Loucy (cell line): ENCODE measurements around the gene PDE10A.

ENCODE experiments used
- EZH2phosphoT487 ChIP-seq: fragments of 200-600 bp; IDR thresholded peaks from 2 replicates; pipeline ENCODE4 v1.6.1; 2018; ENCODE audit warnings: antibody characterized with exemption, mild to moderate bottlenecking, moderate library complexity, borderline replicate concordance
- TF ChIP-seq, protein P1 (sequence below): fragments of 200-600 bp; sonication (generic); conservative IDR thresholded peaks from 2 replicates; pipeline ENCODE4 v1.5.1; 2014; ENCODE audit warnings: mild to moderate bottlenecking, antibody characterized with exemption, low read length

DNA sequence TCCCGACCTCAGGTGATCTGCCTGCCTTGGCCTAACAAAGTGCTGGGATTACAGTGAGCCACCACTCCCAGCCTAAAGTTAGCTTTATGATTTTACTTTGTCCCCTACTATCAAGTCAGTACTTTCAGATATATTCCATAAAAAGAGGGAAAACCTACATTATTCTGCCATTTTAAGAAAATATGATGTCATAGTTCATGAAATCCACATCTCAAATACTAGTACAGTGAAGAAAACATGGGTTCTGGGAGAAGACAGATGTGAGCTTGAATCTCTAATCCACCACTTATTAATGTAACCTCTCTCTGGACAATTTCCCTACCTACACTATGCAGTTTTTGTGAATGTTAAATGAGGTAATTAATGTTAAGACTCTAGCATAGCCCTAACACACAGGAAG is 74.5 kb downstream of the PDE10A start:
- TF ChIP-seq, protein P1, sequence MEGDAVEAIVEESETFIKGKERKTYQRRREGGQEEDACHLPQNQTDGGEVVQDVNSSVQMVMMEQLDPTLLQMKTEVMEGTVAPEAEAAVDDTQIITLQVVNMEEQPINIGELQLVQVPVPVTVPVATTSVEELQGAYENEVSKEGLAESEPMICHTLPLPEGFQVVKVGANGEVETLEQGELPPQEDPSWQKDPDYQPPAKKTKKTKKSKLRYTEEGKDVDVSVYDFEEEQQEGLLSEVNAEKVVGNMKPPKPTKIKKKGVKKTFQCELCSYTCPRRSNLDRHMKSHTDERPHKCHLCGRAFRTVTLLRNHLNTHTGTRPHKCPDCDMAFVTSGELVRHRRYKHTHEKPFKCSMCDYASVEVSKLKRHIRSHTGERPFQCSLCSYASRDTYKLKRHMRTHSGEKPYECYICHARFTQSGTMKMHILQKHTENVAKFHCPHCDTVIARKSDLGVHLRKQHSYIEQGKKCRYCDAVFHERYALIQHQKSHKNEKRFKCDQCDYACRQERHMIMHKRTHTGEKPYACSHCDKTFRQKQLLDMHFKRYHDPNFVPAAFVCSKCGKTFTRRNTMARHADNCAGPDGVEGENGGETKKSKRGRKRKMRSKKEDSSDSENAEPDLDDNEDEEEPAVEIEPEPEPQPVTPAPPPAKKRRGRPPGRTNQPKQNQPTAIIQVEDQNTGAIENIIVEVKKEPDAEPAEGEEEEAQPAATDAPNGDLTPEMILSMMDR, result no peak
- TF ChIP-seq EZH2phosphoT487, result no peak
